ENCODE results near the gene SUPT3H.

Gene SUPT3H

DNA sequence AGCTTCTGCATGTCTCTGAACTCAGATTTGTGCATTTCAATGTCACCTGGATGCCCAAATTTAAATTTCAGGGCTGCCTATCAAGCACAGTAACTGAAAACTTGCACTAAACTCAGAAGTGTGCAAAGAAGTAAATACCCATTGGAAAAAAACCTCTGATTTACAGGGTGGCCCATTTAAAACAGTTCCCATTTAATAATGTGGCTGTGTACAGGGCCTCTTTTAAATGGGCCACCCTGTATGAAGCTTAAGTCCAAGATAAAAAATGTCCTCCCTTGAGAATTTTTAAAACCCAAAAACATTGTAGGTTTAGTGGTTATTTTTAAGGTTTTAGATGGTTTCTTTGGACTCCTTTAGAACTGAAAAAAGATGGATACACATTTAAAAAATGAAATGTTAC, 251.7 kb downstream of the SUPT3H start:
- TF ChIP-seq NFIC (IDR thresholded peaks at IDR 0.05): no peak
- TF ChIP-seq TAF1 (IDR thresholded peaks at IDR 0.05; ENCODE audit: low read depth): no peak
- no peak for TF ChIP-seq RAD21 (IDR thresholded peaks at IDR 0.05; ENCODE audit: low read depth)
- TF ChIP-seq, protein P1, sequence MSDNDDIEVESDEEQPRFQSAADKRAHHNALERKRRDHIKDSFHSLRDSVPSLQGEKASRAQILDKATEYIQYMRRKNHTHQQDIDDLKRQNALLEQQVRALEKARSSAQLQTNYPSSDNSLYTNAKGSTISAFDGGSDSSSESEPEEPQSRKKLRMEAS (IDR thresholded peaks at IDR 0.05): no peak
- TF ChIP-seq YY1 (IDR thresholded peaks at IDR 0.05; ENCODE audit: low read depth): no peak
- no peak for TF ChIP-seq TEAD4 (IDR thresholded peaks at IDR 0.05)
- no peak for TF ChIP-seq EGR1 (IDR thresholded peaks at IDR 0.05)
- TF ChIP-seq CREB1 (IDR thresholded peaks at IDR 0.05; ENCODE audit: low read depth): no peak
- TF ChIP-seq FOXM1 (IDR thresholded peaks at IDR 0.05; ENCODE audit: borderline replicate concordance, low read depth): no peak
- no peak for TF ChIP-seq EP300 (IDR thresholded peaks at IDR 0.05; ENCODE audit: borderline replicate concordance)
- TF ChIP-seq USF1 (IDR thresholded peaks at IDR 0.05): no peak
- TF ChIP-seq TCF12 (IDR thresholded peaks at IDR 0.05; ENCODE audit: low read depth): no peak
- TF ChIP-seq CEBPB (IDR thresholded peaks at IDR 0.05): no peak
- TF ChIP-seq ZBTB7A (IDR thresholded peaks at IDR 0.05; ENCODE audit: low read depth): no peak
- TF ChIP-seq REST (IDR thresholded peaks at IDR 0.05; ENCODE audit: low read depth): no peak

DNA sequence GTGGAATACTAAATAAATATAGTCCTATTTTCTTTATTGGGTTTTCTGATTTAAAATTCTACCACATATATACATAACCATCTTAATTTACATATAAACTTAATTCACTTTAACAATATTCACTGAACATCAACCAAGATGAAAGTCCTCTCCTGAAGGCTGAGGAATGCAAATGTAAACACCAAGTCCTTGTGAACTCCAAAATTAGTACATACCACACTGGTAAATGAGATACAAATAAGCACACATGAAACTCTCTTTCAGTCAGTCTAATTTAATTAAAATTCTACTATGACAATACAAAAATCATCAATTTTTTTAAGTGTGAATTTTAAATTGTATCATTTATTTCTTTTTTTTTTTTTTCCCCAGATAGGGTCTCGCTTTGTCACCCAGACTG, 254.7 kb downstream of the SUPT3H start:
- TF ChIP-seq CREB1 (IDR thresholded peaks at IDR 0.05; ENCODE audit: low read depth): no peak
- TF ChIP-seq TEAD4 (IDR thresholded peaks at IDR 0.05): no peak
- no peak for TF ChIP-seq USF1 (IDR thresholded peaks at IDR 0.05)
- no peak for TF ChIP-seq EP300 (IDR thresholded peaks at IDR 0.05; ENCODE audit: borderline replicate concordance)
- TF ChIP-seq REST (IDR thresholded peaks at IDR 0.05; ENCODE audit: low read depth): no peak
- no peak for TF ChIP-seq RAD21 (IDR thresholded peaks at IDR 0.05; ENCODE audit: low read depth)
- no peak for TF ChIP-seq CEBPB (IDR thresholded peaks at IDR 0.05)
- TF ChIP-seq, protein P1 (IDR thresholded peaks at IDR 0.05): no peak
- no peak for TF ChIP-seq EGR1 (IDR thresholded peaks at IDR 0.05)
- no peak for TF ChIP-seq YY1 (IDR thresholded peaks at IDR 0.05; ENCODE audit: low read depth)
- TF ChIP-seq FOXM1 (IDR thresholded peaks at IDR 0.05; ENCODE audit: borderline replicate concordance, low read depth): no peak
- no peak for TF ChIP-seq TAF1 (IDR thresholded peaks at IDR 0.05; ENCODE audit: low read depth)
- TF ChIP-seq NFIC (IDR thresholded peaks at IDR 0.05): no peak
- no peak for TF ChIP-seq TCF12 (IDR thresholded peaks at IDR 0.05; ENCODE audit: low read depth)
- no peak for TF ChIP-seq ZBTB7A (IDR thresholded peaks at IDR 0.05; ENCODE audit: low read depth)

DNA sequence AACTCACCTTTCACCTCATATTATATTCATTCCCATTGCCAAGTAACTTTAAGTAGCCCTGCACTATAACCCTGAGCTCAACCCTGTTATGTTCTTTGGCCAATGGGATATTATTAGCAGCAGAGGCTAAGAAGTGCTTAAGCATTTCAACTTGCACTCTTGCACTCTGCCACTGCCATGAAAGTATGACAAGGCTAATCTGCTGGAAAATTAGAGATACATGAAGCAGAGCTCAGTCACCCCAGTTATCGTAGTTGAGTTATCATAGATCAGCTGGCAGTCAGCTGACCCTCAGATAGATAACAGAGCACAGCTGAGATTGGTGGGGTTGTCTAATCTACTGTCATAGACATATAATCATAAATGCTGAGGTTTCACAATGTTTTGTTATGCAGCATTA, 259.0 kb downstream of the SUPT3H start:
- TF ChIP-seq YY1 (IDR thresholded peaks at IDR 0.05; ENCODE audit: low read depth) (no peak), EP300 (IDR thresholded peaks at IDR 0.05; ENCODE audit: borderline replicate concordance) (no peak), USF1 (IDR thresholded peaks at IDR 0.05) (no peak), NFIC (IDR thresholded peaks at IDR 0.05) (no peak), TAF1 (IDR thresholded peaks at IDR 0.05; ENCODE audit: low read depth) (no peak), TCF12 (IDR thresholded peaks at IDR 0.05; ENCODE audit: low read depth) (no peak), CEBPB (IDR thresholded peaks at IDR 0.05) (no peak), FOXM1 (IDR thresholded peaks at IDR 0.05; ENCODE audit: borderline replicate concordance, low read depth) (no peak), EGR1 (IDR thresholded peaks at IDR 0.05) (no peak), RAD21 (IDR thresholded peaks at IDR 0.05; ENCODE audit: low read depth) (no peak)
- TF ChIP-seq, protein P1 (IDR thresholded peaks at IDR 0.05): no peak

GRCh38 chr6:45116714-45117410, 260.9 kb downstream of the SUPT3H start:
- TF ChIP-seq NFIC (IDR thresholded peaks at IDR 0.05): no peak
- TF ChIP-seq REST (IDR thresholded peaks at IDR 0.05; ENCODE audit: low read depth): no peak
- TF ChIP-seq CEBPB (IDR thresholded peaks at IDR 0.05): no peak
- no peak for TF ChIP-seq ZBTB7A (IDR thresholded peaks at IDR 0.05; ENCODE audit: low read depth)
- TF ChIP-seq RAD21 (IDR thresholded peaks at IDR 0.05; ENCODE audit: low read depth): no peak
- TF ChIP-seq, protein P1 (IDR thresholded peaks at IDR 0.05): no peak
